Measurements from ENCODE around the gene CHKA. TPM values are rescaled to one million over a fixed set of nuclear protein-coding genes. Genes with fewer than 3 reads are reported as not detected.
A peak's percentile ranks its signal among the peaks of the same experiment; 100 is the strongest.

The CHKA gene
- total and polyA plus RNA-seq, 9 of the 15 experiments (the other 6 are each of a cell fraction or from before 2014, with no cell fraction given) = 3.6 to 37.0 (median 30.2) TPM

DNA sequence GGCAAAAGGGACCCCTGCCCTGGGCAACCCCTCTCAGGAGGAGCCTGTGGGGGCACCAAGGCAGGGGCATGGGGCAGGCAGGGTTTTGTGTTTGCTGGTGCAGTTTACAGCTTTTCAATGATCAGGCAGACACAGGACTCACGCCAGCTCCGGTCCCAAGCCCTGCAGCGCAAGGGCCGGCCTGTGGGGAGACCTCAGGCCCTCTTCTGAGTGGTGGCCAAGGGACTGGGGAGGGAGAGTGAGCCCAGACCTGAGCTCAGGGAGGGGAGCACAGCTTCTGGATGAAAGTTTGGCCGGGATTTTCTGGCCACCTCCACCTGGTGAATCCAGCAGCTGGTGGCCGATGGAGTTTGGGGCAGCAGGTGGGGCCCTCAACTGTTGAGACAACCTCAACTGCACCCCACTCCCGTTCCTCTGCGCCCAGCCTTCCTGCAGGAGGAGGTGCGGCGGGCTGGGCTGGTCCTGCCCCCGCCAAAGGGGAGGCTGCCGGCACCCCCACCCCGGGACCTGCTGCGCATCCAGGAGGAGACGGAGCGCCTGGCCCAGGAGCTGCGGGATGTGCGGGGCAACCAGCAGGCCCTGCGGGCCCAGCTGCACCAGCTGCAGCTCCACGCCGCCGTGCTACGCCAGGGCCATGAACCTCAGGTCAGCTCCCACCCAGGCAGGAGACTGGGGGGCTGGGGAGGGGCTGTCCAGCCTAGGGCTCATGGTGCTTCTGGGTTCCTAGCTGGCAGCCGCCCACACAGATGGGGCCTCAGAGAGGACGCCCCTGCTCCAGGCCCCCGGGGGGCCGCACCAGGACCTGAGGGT lies 78.8 kb downstream of the CHKA start (continued):
- TF ChIP-seq, protein P1, sequence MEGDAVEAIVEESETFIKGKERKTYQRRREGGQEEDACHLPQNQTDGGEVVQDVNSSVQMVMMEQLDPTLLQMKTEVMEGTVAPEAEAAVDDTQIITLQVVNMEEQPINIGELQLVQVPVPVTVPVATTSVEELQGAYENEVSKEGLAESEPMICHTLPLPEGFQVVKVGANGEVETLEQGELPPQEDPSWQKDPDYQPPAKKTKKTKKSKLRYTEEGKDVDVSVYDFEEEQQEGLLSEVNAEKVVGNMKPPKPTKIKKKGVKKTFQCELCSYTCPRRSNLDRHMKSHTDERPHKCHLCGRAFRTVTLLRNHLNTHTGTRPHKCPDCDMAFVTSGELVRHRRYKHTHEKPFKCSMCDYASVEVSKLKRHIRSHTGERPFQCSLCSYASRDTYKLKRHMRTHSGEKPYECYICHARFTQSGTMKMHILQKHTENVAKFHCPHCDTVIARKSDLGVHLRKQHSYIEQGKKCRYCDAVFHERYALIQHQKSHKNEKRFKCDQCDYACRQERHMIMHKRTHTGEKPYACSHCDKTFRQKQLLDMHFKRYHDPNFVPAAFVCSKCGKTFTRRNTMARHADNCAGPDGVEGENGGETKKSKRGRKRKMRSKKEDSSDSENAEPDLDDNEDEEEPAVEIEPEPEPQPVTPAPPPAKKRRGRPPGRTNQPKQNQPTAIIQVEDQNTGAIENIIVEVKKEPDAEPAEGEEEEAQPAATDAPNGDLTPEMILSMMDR (IDR thresholded peaks at IDR 0.05 in 2 of 3, conservative IDR thresholded peaks at IDR 0.05 in 1 of 3; ENCODE audit: insufficient read depth in 2 of 3, low read depth in 1 of 3, low read length in 3 of 3) = 0 out of 6 replicates have a peak, but pooled peaks of 1 of the 3 experiments have one; percentile 1
- TF ChIP-seq, protein P2, sequence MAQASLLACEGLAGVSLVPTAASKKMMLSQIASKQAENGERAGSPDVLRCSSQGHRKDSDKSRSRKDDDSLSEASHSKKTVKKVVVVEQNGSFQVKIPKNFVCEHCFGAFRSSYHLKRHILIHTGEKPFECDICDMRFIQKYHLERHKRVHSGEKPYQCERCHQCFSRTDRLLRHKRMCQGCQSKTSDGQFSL (CRISPR knock-in tag; IDR thresholded peaks at IDR 0.05) = peak; percentile 52; the same call in 1 of the 2 replicates
- TF ChIP-seq, protein P2 (tag; IDR thresholded peaks at IDR 0.05) = no peak

DNA sequence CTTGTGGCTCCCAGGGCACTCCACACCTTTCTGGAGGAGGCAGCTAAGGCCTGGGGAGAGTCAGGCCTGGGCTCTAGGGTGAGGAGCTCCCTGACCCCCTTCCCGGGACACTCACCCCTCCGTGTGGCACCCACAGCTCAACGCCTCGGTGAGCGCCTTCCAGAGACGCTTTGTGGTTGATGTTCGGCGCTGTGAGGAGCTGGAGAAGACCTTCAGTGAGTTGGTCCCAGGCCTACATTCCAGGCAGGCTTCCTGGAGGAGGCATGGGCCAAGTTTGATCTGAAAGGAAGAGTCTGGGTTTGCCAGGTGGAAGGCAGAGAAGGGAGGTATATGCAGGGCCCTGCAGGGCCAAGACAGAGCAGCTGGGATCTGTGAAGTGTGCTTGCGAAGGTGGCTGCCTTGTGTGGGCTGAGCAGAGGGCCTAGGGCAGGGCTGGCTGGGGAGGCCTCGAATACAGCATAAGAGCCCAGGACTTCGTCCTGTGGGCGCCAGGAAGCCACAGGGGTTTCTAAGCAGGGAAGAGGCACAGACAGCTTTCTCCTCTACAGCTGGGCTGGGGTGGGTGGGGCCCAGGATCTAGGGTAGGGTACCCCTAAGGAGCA lies 79.5 kb downstream of the CHKA start:
- WGBS (ENCODE audit: insufficient coverage, low coverage, missing lambda C conversion rate) = 82% methylated on average over 12 of the region's 12 CpGs
- intact Hi-C loops (cut with micrococcal nuclease) = no loop called here
- Histone ChIP-seq H3K4me2 (ENCODE audit: insufficient read depth, low read length) (no peak overlapping the region; the same call in 1 of the 2 replicates), H3K4me3 (no peak overlapping the region), H3K9me3 (replicated peaks; ENCODE audit: control insufficient read depth, insufficient read depth, low read depth, low read length) (no peaks in the 10 kb centered on the region), H3K4me1 (replicated peaks in 1 of 2; ENCODE audit: control insufficient read depth in 2 of 2, insufficient read depth in 2 of 2, low read length in 2 of 2) (peaks cover 44 to 88% of the 10 kb centered on the region in 2 experiments), H3K9me1 (ENCODE audit: control insufficient read depth, insufficient read depth, low read length) (no peaks in the 10 kb centered on the region), H3K36me3 (ENCODE audit: control insufficient read depth, insufficient read depth, low read length) (peaks cover 56% of the 10 kb centered on the region; the same call in 2 of the 3 replicates), H3K9ac (ENCODE audit: insufficient read depth in 1 of 2, low read depth in 2 of 2, low read length in 2 of 2) (peak overlapping the region; percentile 10 to 90; a peak in 3 of 4 replicates), H2AFZ (ENCODE audit: low read depth, low read length) (no peak overlapping the region), H3K27me3 (ENCODE audit: control insufficient read depth in 2 of 2, insufficient read depth in 2 of 2, low read length in 2 of 2) (no peaks in the 10 kb centered on the region), H3K79me2 (ENCODE audit: control insufficient read depth, insufficient read depth, low read length) (peaks cover 37% of the 10 kb centered on the region), H4K20me1 (replicated peaks; ENCODE audit: control insufficient read depth, insufficient read depth, low read length) (peaks cover 4% of the 10 kb centered on the region; the same call in 1 of the 2 replicates), H3K27ac (ENCODE audit: extremely low read depth, low read depth, low read length) (peak overlapping the region; percentile 83; the same call in 2 of the 3 replicates)
- FAIRE-seq = no peak
- in situ Hi-C loops (cut with MboI) = no loop called here
- BruUV-seq (replicated peaks) = no TSS peak
- DNase-seq (ENCODE audit: extremely low read depth in 1 of 4, low spot score in 3 of 4) = no peak
- no peak for ATAC-seq
- POLR2A ChIA-PET = interaction anchor here (2.2 to 4.9 kb wide), 2 partner anchors 11 kb away, joined by 10 to 55 read pairs; partner anchors contain the start of gene NDUFS8
- CTCF ChIA-PET (ENCODE audit: low intra/inter-chr PET ratio) = no interaction called here
- TF ChIP-seq BCOR (IDR thresholded peaks at IDR 0.05) (peak; percentile 97), KDM1A (IDR thresholded peaks at IDR 0.05) (peak; percentile 82 to 87), HDGF (IDR thresholded peaks at IDR 0.05) (0 out of 2 replicates have a peak, but pooled peaks have one; percentile 29), DACH1 (IDR thresholded peaks at IDR 0.05; ENCODE audit: partially characterized antibody) (no peak), RCOR1 (IDR thresholded peaks at IDR 0.05; ENCODE audit: borderline replicate concordance in 1 of 2, low read depth in 2 of 2, low read length in 2 of 2) (peak in 1 of 2 experiments; percentile 61; a peak in 1 of 4 replicates), HNRNPLL (IDR thresholded peaks at IDR 0.05; ENCODE audit: low read depth, low read length, poor library complexity, severe bottlenecking) (no peak), ZNF436 (CRISPR knock-in tag; IDR thresholded peaks at IDR 0.05) (peak; percentile 86)
- TF ChIP-seq, protein P3, sequence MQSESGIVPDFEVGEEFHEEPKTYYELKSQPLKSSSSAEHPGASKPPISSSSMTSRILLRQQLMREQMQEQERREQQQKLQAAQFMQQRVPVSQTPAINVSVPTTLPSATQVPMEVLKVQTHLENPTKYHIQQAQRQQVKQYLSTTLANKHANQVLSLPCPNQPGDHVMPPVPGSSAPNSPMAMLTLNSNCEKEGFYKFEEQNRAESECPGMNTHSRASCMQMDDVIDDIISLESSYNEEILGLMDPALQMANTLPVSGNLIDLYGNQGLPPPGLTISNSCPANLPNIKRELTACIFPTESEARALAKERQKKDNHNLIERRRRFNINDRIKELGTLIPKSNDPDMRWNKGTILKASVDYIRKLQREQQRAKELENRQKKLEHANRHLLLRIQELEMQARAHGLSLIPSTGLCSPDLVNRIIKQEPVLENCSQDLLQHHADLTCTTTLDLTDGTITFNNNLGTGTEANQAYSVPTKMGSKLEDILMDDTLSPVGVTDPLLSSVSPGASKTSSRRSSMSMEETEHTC (IDR thresholded peaks at IDR 0.05) = no peak
- TF ChIP-seq, protein P4, sequence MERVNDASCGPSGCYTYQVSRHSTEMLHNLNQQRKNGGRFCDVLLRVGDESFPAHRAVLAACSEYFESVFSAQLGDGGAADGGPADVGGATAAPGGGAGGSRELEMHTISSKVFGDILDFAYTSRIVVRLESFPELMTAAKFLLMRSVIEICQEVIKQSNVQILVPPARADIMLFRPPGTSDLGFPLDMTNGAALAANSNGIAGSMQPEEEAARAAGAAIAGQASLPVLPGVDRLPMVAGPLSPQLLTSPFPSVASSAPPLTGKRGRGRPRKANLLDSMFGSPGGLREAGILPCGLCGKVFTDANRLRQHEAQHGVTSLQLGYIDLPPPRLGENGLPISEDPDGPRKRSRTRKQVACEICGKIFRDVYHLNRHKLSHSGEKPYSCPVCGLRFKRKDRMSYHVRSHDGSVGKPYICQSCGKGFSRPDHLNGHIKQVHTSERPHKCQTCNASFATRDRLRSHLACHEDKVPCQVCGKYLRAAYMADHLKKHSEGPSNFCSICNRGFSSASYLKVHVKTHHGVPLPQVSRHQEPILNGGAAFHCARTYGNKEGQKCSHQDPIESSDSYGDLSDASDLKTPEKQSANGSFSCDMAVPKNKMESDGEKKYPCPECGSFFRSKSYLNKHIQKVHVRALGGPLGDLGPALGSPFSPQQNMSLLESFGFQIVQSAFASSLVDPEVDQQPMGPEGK (CRISPR knock-in tag; IDR thresholded peaks at IDR 0.05; ENCODE audit: borderline replicate concordance) = no peak
